Ammon's horn (tissue), 1 donor: ENCODE data around the gene TRIM75.
"Not testable (repeated sequence)": the region's sequence is repeated elsewhere in the genome, so short reads cannot be mapped to it uniquely, and the experiment has no call there.

Source experiments
- DNase-seq: peaks from one replicate; pipeline ENCODE4 v3.0.0-alpha.2; 2016; ENCODE audit warnings: low spot score

TRIM75 gene

GRCh38 chr4:165053645-165054044 lies at the start of gene TRIM75:
TSS of gene TRIM75 (plus strand) at chr4:165053866. CDS start at chr4:165059148, 5,282 bp downstream.
- DNase-seq: no peak

DNA sequence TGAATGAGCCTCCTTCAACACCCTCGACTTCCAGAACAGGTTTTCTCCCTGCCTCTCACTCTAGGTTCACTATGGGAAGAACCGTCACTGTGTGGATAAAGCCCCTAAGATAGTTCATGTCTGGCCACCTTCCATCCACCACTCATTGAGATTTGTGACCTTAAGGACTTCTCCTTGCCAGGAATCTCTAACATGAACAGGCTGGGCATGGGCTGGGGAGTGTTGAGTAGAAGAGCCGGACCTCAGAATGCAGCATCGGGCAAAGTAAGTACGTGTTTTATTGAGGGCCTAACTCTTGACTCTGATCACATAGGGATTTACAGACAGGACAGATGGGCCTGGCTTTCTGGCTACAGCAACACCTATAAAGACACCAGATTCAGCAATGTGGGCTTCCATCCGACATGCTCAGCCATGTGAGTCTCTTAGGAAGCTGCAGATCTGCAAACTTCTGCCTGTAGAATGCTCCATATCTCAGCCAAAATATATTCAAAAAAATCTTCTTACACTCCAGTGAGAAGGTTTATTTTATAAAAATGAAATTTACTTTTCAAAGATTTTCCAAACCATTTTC lies 48.2 kb upstream of the TRIM75 start:
- no peak for DNase-seq

GRCh38 chr4:165006456-165006855 lies 47.2 kb upstream of the TRIM75 start:
- no peak for DNase-seq

DNA sequence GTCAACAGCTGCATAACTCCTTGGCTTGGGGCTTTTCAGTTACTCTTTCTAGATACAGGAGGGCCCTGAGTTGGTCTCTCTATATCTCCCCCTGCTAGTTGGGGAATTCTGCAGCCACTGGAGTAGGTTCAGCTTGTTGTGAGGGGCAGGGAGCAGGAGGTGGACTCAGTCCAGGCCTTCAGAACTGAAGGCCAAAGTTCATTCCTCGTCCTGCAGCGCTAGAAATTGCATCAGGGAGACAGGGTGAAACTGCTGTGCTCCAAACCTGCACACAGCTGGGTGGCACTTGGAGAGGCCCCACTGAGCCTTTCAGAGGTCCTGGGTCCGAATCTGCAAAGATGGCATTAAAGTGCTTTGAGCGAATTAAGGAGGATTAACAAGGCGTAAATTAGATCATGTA lies 46.8 kb upstream of the TRIM75 start:
- DNase-seq: no peak

DNA sequence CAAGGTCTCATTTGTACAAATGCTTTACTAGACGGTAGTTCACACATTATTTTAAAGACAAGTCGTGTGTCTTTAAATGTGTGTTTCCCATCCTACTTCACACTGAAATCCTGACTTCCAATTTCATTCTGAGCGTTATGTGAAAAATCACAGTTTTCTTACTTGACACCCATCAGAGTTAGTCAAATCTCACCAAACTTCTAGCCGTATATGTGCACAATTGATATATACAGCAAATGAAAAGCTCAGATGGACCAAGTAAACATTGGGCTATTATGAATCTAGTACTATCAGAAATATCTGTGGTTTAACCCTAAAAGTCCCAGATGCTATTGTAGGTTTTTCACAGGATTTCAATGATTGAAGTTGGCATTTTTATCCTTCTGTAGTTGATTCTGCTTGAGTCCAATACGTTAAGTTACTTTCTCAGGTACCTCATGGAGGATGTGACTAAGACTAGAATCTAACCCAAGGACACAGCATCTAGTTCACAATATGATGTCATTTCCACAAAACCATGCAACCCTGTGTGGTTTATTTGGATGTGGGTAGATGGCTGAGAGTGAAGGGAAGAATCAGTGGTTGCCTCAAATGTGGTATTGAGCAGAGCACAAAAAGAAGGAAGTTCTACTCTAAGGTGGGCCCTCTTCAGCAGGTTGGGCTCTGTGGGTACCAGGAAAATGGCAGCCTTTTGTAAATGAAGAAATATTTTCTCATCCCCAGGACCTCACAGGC lies 44.0 kb upstream of the TRIM75 start:
- no peak for DNase-seq

GRCh38 chr4:165010487-165010886 lies 43.2 kb upstream of the TRIM75 start:
- DNase-seq: no peak

DNA sequence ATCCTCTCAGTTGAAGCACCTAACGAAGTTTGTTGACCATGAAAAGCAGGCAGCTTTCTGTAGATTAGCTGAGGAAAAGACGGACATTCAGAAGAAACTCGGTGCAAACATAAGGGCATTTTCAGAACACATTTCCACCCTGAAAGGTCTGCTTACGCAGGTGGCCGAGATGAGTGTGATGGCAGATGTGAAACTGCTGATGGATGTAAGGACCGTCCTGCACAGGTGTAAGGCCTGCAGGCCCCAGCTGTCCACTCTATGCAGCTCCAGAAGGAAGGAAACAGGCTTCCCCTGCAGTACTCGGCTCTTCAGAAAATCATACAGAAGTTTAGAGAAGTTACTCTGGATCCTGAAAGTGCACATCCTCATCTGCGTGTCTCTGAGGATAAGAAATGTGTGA lies 42.7 kb upstream of the TRIM75 start:
- no peak for DNase-seq

GRCh38 chr4:165011403-165011802 lies 42.3 kb upstream of the TRIM75 start:
- DNase-seq: no peak

GRCh38 chr4:165013691-165014090 lies 40.0 kb upstream of the TRIM75 start:
- DNase-seq: no peak

DNA sequence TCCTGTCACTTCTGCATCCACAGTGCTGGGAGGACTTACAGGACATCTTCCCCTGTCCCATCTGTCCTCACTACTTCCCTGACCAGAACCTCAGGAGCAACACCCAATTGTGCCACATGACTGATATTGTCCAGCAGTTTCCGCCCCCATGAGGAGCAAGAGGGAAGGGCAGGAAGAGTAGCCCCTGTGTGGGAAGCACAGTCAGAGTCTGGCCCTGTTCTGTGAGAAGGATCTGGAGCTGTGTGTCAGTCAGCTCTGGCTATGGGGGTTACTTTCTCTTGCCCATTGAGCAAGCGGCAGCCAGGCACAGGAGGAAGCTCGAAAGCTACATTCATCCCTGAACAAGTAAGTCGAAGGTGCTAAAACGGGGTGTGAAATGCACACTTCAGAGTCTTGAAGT lies 36.7 kb upstream of the TRIM75 start:
- no peak for DNase-seq

- not testable (repeated sequence) for DNase-seq
These were observed 33.7 kb upstream of the TRIM75 start for GRCh38 chr4:165019995-165020394.

DNA sequence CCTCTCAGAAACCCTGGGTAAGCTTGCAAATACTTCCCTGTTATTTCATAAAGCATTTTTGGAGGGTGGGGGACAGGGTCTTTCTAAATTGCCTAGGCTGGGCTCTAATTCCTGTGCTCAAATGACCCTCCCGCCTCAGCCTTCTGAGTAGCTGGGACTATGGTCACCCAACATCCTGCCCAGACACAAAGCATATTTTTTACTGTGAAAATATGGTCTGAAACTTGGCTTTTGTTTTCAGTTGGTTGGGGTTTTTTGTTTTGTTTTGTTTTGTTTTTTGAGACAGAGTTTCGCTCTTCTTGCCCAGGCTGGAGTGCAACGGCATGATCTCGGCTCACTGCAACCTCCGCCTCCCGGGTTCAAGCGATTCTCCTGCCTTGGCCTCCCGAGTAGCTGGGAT lies 27.9 kb upstream of the TRIM75 start:
- not testable (repeated sequence) for DNase-seq

DNA sequence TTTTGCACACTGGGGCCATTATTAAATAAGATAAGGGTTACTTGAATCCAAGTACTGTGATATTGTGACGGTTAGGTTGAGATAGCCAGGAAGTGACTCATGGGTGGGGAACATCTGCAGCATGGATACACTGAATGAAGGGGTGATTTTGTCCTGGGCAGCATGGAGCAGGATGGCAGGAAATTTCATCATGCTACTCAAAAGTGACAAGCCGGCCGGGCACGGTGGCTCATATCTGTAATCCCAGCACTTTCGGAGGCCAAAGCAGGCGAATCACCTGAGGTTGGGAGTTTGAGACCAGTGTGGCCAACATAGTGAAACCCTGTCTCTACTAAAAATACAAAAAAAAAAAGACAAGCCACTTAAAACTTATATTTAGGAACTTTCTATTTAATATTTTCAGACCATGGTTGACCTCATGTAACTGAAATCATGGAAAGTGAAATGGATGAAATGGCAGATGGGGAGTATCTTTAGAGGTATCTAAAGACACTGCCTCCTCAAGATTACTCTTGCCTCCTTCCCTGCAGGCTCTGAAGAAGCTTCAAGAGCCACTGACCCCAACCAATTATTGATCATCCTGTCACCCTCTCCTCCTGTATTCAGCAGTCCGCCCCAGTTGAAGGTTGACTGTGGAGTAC lies 25.8 kb upstream of the TRIM75 start:
- DNase-seq: peak; percentile 21

GRCh38 chr4:165031436-165032211 lies 22.0 kb upstream of the TRIM75 start, which contains the start of gene TRIM60:
TSS of gene TRIM60 (plus strand) at chr4:165031999. CDS start at chr4:165040073, 8,074 bp downstream.
- no peak for DNase-seq

- no peak for DNase-seq
These were observed 5.5 kb upstream of the TRIM75 start for GRCh38 chr4:165048170-165048569.

- no peak for DNase-seq
These were observed 1.0 kb upstream of the TRIM75 start for GRCh38 chr4:165052627-165053026.

- no peak for DNase-seq
These were observed 1.9 kb downstream of the TRIM75 start for GRCh38 chr4:165055601-165056000.

- no peak for DNase-seq
These were observed 5.0 kb downstream of the TRIM75 start for GRCh38 chr4:165058666-165059065.

DNA sequence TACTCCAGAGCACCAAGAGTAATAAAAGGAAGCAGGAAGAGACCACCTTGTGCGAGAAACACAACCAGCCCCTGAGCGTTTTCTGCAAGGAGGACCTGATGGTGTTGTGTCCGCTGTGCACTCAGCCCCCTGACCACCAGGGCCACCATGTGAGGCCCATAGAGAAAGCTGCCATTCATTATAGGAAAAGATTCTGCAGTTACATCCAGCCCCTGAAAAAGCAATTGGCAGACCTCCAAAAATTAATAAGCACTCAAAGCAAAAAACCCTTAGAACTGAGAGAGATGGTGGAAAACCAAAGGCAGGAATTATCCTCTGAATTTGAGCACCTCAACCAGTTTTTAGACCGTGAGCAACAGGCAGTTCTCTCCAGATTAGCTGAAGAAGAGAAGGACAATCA lies 5.7 kb downstream of the TRIM75 start:
- no peak for DNase-seq

DNA sequence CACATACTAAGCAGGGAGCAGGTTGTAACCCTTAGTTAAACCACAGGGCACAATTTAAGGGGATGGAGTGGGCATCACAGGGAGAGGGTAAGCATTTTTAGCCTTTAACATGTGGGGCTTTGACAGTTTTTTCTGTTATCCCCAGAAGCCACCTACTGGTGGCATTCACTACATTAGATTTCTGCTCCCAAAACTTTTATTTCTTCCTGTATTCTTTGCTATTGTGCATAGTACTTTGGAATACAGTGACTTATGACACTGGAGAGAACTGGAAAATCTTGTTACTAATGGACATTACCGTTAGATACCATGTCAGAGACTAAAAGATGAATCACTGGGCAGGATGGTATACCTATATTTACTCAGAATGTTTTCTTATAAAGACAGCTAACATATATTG lies 7.3 kb downstream of the TRIM75 start:
- DNase-seq: peak; percentile 5

- DNase-seq: no peak
These were observed 16.9 kb downstream of the TRIM75 start for GRCh38 chr4:165070560-165070959.

GRCh38 chr4:165073346-165073745 lies 19.7 kb downstream of the TRIM75 start:
- not testable (repeated sequence) for DNase-seq
